Breast epithelium (tissue), 4 donors: ENCODE measurements around the gene FAM13B. TPM values are rescaled to one million over a fixed set of nuclear protein-coding genes. Genes with fewer than 3 reads are reported as not detected.
A peak's percentile ranks its signal among the peaks of the same experiment; 100 is the strongest.

ENCODE experiments used
- DNase-seq, 2 donors: peaks; one replicate each; pipeline ENCODE4 v3.0.0-alpha.2; 2019; ENCODE audit warnings: low spot score in 2 of 2
- H3K27ac ChIP-seq, 2 donors: fragments of 200-600 bp; sonication (generic) in 1 of 2; one replicate each; pipeline ENCODE4 v1.5.1; 2016 to 2019; ENCODE audit warnings: mild to moderate bottlenecking in 1 of 2
- H3K27me3 ChIP-seq, 2 donors: fragments of 200-600 bp; sonication (generic) in 1 of 2; one replicate each; pipeline versions ENCODE4 v1.5.1 to v1.6.0; 2017 to 2019; ENCODE audit warnings: control low read depth in 1 of 2, mild to moderate bottlenecking in 1 of 2
- H3K36me3 ChIP-seq: fragments of 200-600 bp; one replicate; pipeline ENCODE4 v1.5.1; 2019
- H3K4me1 ChIP-seq, 2 donors: fragments of 200-600 bp; sonication (generic); one replicate each; pipeline ENCODE4 v1.5.1; 2016 to 2019; ENCODE audit warnings: control low read depth in 1 of 2
- H3K4me3 ChIP-seq, 3 donors: fragments of 200-600 bp; sonication (generic); 1 replicate in 2 of 3; 2 replicates in 1 of 3; pipeline ENCODE4 v1.5.1; 2016 to 2019; ENCODE audit warnings: mild to moderate bottlenecking in 3 of 3, moderate library complexity in 2 of 3
- H3K9me3 ChIP-seq, 2 donors: fragments of 200-600 bp; sonication (generic) in 1 of 2; one replicate each; pipeline ENCODE4 v1.5.1; 2016 to 2019; ENCODE audit warnings: control low read depth in 1 of 2
- CTCF ChIP-seq, 3 donors: fragments of 450-650 bp; IDR thresholded peaks; one replicate each; pipeline ENCODE4 v1.5.1; 2016 to 2017; ENCODE audit warnings: antibody characterized with exemption in 3 of 3, mild to moderate bottlenecking in 3 of 3, moderate library complexity in 3 of 3
- POLR2A ChIP-seq: fragments of 450-650 bp; IDR thresholded peaks from one replicate; pipeline ENCODE4 v1.6.1; 2016; ENCODE audit warnings: antibody characterized with exemption, mild to moderate bottlenecking, moderate library complexity
- POLR2AphosphoS5 ChIP-seq, 3 donors: sonication (generic); formaldehyde crosslinking; IDR thresholded peaks; one replicate each; pipeline ENCODE4 v1.6.1; 2017; ENCODE audit warnings: antibody characterized with exemption in 3 of 3
- intact Hi-C: fragments of 100-400 bp; cut with DNase I; formaldehyde crosslinking; loops from one replicate; pipeline ENCODE4 v1.15.1; 2023; ENCODE audit warnings: low total_unique reads
- total RNA-seq, 3 donors: library from RNA; depleted of rRNA; stranded (reverse); fragments of >200 nt; gene quantifications; one replicate each; pipeline ENCODE4 v1.1.0, GENCODE V29; 2016

FAM13B gene
- total RNA-seq, 3 donors from 2014 or later, result 42.7 to 55.8 (median 52.4) TPM

GRCh38 chr5:137891849-137892248 lies 141.0 kb downstream of the FAM13B start:
- Histone ChIP-seq H3K27me3 (no peaks in the 10 kb centered on the region), H3K9me3 (no peaks in the 10 kb centered on the region), H3K27ac (no peak overlapping the region), H3K4me1 (no peaks in the 10 kb centered on the region), H3K36me3 (no peaks in the 10 kb centered on the region), H3K4me3 (no peak overlapping the region)
- DNase-seq, result no peak
- intact Hi-C loops, result no loop called here
- peak in 2 of 3 donors; percentile 10 to 27 for TF ChIP-seq CTCF (IDR thresholded peaks at IDR 0.05)
- TF ChIP-seq POLR2AphosphoS5 (IDR thresholded peaks at IDR 0.05), result no peak

GRCh38 chr5:137890845-137891244 lies 142.0 kb downstream of the FAM13B start:
- intact Hi-C loops, result no loop called here
- no peaks in the 10 kb centered on the region for H3K36me3 ChIP-seq
- DNase-seq, result no peak
- no peak for TF ChIP-seq POLR2A
- no peak for TF ChIP-seq CTCF (IDR thresholded peaks at IDR 0.05)
- TF ChIP-seq POLR2AphosphoS5 (IDR thresholded peaks at IDR 0.05), result no peak
- H3K27me3 ChIP-seq, result no peaks in the 10 kb centered on the region
- H3K4me3 ChIP-seq, result no peak overlapping the region
- H3K9me3 ChIP-seq, result no peaks in the 10 kb centered on the region
- H3K4me1 ChIP-seq, result no peaks in the 10 kb centered on the region
- H3K27ac ChIP-seq, result no peak overlapping the region

- peak; percentile 66 to 72 for DNase-seq
- TF ChIP-seq CTCF (IDR thresholded peaks at IDR 0.05), result no peak
- TF ChIP-seq POLR2A, result peak; percentile 22
- TF ChIP-seq POLR2AphosphoS5 (IDR thresholded peaks at IDR 0.05), result peak in 2 of 3 donors; percentile 43 to 62
- intact Hi-C loops, result no loop called here
- Histone ChIP-seq H3K27ac (peak within 1 kb of the TSS; percentile 87 to 93), H3K36me3 (no peaks in the 10 kb centered on the region), H3K9me3 (no peaks in the 10 kb centered on the region), H3K27me3 (no peaks in the 10 kb centered on the region), H3K4me1 (no peaks in the 10 kb centered on the region), H3K4me3 (peak within 1 kb of the TSS; percentile 36 to 71 (median 55))
These were observed 143.8 kb downstream of the FAM13B start, which contains the start of gene PKD2L2 for GRCh38 chr5:137888863-137889759. TSS of gene PKD2L2 (plus strand) at chr5:137889457. CDS start at chr5:137889492, 35 bp downstream.

- Histone ChIP-seq H3K36me3 (no peaks in the 10 kb centered on the region), H3K27me3 (no peaks in the 10 kb centered on the region), H3K9me3 (no peaks in the 10 kb centered on the region), H3K4me1 (no peaks in the 10 kb centered on the region), H3K4me3 (peak overlapping the region; percentile 36 to 71 (median 55)), H3K27ac (peak overlapping the region; percentile 87 to 93)
- DNase-seq, result no peak
- intact Hi-C loops, result no loop called here
- TF ChIP-seq POLR2A (no peak), CTCF (IDR thresholded peaks at IDR 0.05) (no peak), POLR2AphosphoS5 (IDR thresholded peaks at IDR 0.05) (no peak)
These were observed 144.4 kb downstream of the FAM13B start for GRCh38 chr5:137888466-137888862.

Other genes with a start within 250 kb of the FAM13B start
- gene MYOT, start 165.2 kb downstream of the FAM13B start, total RNA-seq, result 10 to 100 TPM in 1 of 3 donors, 1 to 10 TPM in 2; 2.3 to 11.0 (median 4.7) TPM
- under 1 TPM in 1 of 3 donors, not detected in 2; 0.64 TPM for gene PKD2L2, start 143.6 kb downstream of the FAM13B start, total RNA-seq
- gene WNT8A, start 51.0 kb upstream of the FAM13B start, total RNA-seq, result not detected
- gene NME5, start 106.3 kb upstream of the FAM13B start, total RNA-seq, result 1 to 10 TPM; 1.9 to 3.9 (median 2.5) TPM
- 10 to 100 TPM; 28.6 to 90.4 (median 69.5) TPM for gene BRD8, start 145.6 kb upstream of the FAM13B start, total RNA-seq
- 1 to 10 TPM in 1 of 3 donors, under 1 TPM in 1, not detected in 1; 0.29 to 2.1 TPM for gene KIF20A, start 146.0 kb upstream of the FAM13B start, total RNA-seq
- 10 to 100 TPM; 15.0 to 31.3 (median 22.0) TPM for gene CDC23, start 180.2 kb upstream of the FAM13B start, total RNA-seq
- not detected for gene GFRA3, start 241.5 kb upstream of the FAM13B start, total RNA-seq